H9 (cell line): ENCODE measurements around the gene VWA8. TPM values are rescaled to one million over a fixed set of nuclear protein-coding genes. Genes with fewer than 3 reads are reported as not detected.

Source experiments
- DNase-seq: peaks from one replicate; pipeline ENCODE4 v3.0.0-alpha.2; 2017
- H2AFZ ChIP-seq: one replicate; pipeline ENCODE4 v1.6.1; 2013; ENCODE audit warnings: mild to moderate bottlenecking, low read length, control low read depth, moderate library complexity
- H2AK5ac ChIP-seq: 2 replicates; pipeline ENCODE4 v1.6.1; 2013; ENCODE audit warnings: low read length, control low read depth, mixed read lengths; ENCODE audit not compliant: insufficient read length
- H2BK120ac ChIP-seq: one replicate; pipeline ENCODE4 v1.6.1; 2013; ENCODE audit warnings: low read depth, mild to moderate bottlenecking, low read length, control low read depth, inconsistent platforms; ENCODE audit not compliant: poor library complexity, severe bottlenecking
- H2BK12ac ChIP-seq: 2 replicates; pipeline ENCODE4 v1.6.1; 2013; ENCODE audit warnings: low read length, control low read depth, mixed read lengths, low read depth; ENCODE audit not compliant: insufficient read length
- H2BK15ac ChIP-seq: 2 replicates; pipeline ENCODE4 v1.6.1; 2013; ENCODE audit warnings: low read depth, low read length, control low read depth
- H2BK20ac ChIP-seq: one replicate; pipeline ENCODE4 v1.6.1; 2013; ENCODE audit warnings: low read depth, mild to moderate bottlenecking, low read length, control low read depth, inconsistent platforms; ENCODE audit not compliant: poor library complexity, severe bottlenecking
- H2BK5ac ChIP-seq: 2 replicates; pipeline ENCODE4 v1.6.1; 2013; ENCODE audit warnings: low read length, control low read depth, mixed read lengths; ENCODE audit not compliant: insufficient read length
- H3K14ac ChIP-seq: 2 replicates; pipeline ENCODE4 v1.6.1; 2013; ENCODE audit warnings: low read length, control low read depth; ENCODE audit not compliant: insufficient read depth
- H3K18ac ChIP-seq: 2 replicates; pipeline ENCODE4 v1.6.1; 2013; ENCODE audit warnings: low read depth, mild to moderate bottlenecking, mixed read lengths, low read length, control low read depth; ENCODE audit not compliant: insufficient read length
- H3K23ac ChIP-seq: 2 replicates; pipeline ENCODE4 v1.6.1; 2013; ENCODE audit warnings: low read length, control low read depth, mixed read lengths, low read depth; ENCODE audit not compliant: insufficient read length
- H3K23me2 ChIP-seq: 2 replicates; pipeline ENCODE4 v1.6.1; 2013; ENCODE audit warnings: low read depth, mild to moderate bottlenecking, mixed read lengths, low read length, control low read depth; ENCODE audit not compliant: insufficient read length, poor library complexity, severe bottlenecking
- H3K27ac ChIP-seq: 2 replicates; pipeline ENCODE4 v1.5.1; 2013; ENCODE audit warnings: low read length, control low read depth, mixed read lengths, low read depth; ENCODE audit not compliant: insufficient read length
- H3K27me3 ChIP-seq: 2 replicates; pipeline ENCODE4 v1.6.1; 2013; ENCODE audit warnings: low read length, control low read depth, inconsistent platforms; ENCODE audit not compliant: insufficient read depth
- H3K4ac ChIP-seq: 2 replicates; pipeline ENCODE4 v1.6.1; 2013; ENCODE audit warnings: low read depth, mild to moderate bottlenecking, control low read depth, inconsistent platforms, low read length, moderate library complexity
- H3K4me1 ChIP-seq: 2 replicates; pipeline ENCODE4 v1.6.1; 2013; ENCODE audit warnings: low read length, control low read depth, inconsistent platforms; ENCODE audit not compliant: insufficient read depth
- H3K4me2 ChIP-seq: 2 replicates; pipeline ENCODE4 v1.6.1; 2013; ENCODE audit warnings: low read length, control low read depth, mixed read lengths; ENCODE audit not compliant: insufficient read length, insufficient read depth
- H3K56ac ChIP-seq: 2 replicates; pipeline ENCODE4 v1.6.1; 2013; ENCODE audit warnings: low read depth, mild to moderate bottlenecking, mixed read lengths, low read length, control low read depth; ENCODE audit not compliant: insufficient read length
- H3K79me1 ChIP-seq: 2 replicates; pipeline ENCODE4 v1.6.1; 2013; ENCODE audit warnings: low read depth, mild to moderate bottlenecking, moderate library complexity, low read length, control low read depth, inconsistent platforms; ENCODE audit not compliant: insufficient read depth, poor library complexity, severe bottlenecking
- H3K79me2 ChIP-seq: 2 replicates; pipeline ENCODE4 v1.6.1; 2013; ENCODE audit warnings: low read length, control low read depth, inconsistent platforms; ENCODE audit not compliant: insufficient read depth
- H3K9ac ChIP-seq: 2 replicates; pipeline ENCODE4 v1.6.1; 2013; ENCODE audit warnings: low read length, control low read depth, mixed read lengths; ENCODE audit not compliant: insufficient read length; ENCODE audit errors: extremely low read depth
- H3K9me3 ChIP-seq: one replicate; pipeline ENCODE4 v1.6.1; 2013; ENCODE audit warnings: low read depth, low read length, inconsistent platforms; ENCODE audit not compliant: control insufficient read depth
- H3T11ph ChIP-seq: one replicate; pipeline ENCODE4 v1.6.1; 2013; ENCODE audit warnings: mild to moderate bottlenecking, low read length, control low read depth, inconsistent platforms
- H4K20me1 ChIP-seq: one replicate; pipeline ENCODE4 v1.6.1; 2013; ENCODE audit not compliant: control insufficient read depth, insufficient read length, insufficient read depth
- H4K5ac ChIP-seq: 2 replicates; pipeline ENCODE4 v1.6.1; 2013; ENCODE audit warnings: low read depth, mild to moderate bottlenecking, mixed read lengths, low read length, control low read depth; ENCODE audit not compliant: insufficient read length
- H4K8ac ChIP-seq: replicated peaks from 2 replicates; pipeline ENCODE4 v1.6.1; 2013; ENCODE audit warnings: low read length, control low read depth, mixed read lengths, low read depth; ENCODE audit not compliant: insufficient read length
- H4K91ac ChIP-seq: 2 replicates; pipeline ENCODE4 v1.6.1; 2013; ENCODE audit warnings: low read depth, mild to moderate bottlenecking, moderate library complexity, mixed read lengths, low read length, control low read depth; ENCODE audit not compliant: insufficient read length
- H3K27ac Mint-ChIP-seq, 3 experiments: 2 replicates in 2 of 3; 3 replicates in 1 of 3; pipeline ENCODE4 v1.8.0; 2020 to 2021; ENCODE audit warnings: mixed read lengths in 3 of 3, mild to moderate bottlenecking in 1 of 3, moderate library complexity in 1 of 3
- H3K27me3 Mint-ChIP-seq: 2 replicates; pipeline ENCODE4 v1.8.0; 2021; ENCODE audit warnings: low read depth, mild to moderate bottlenecking, moderate library complexity, mixed read lengths
- H3K36me3 Mint-ChIP-seq, 3 experiments: 2 replicates in 2 of 3; 3 replicates in 1 of 3; pipeline ENCODE4 v1.8.0; 2020 to 2021; ENCODE audit warnings: low read depth in 3 of 3, mixed read lengths in 3 of 3; ENCODE audit not compliant: insufficient read depth in 1 of 3
- H3K4me1 Mint-ChIP-seq, 2 experiments: 2 replicates each; pipeline ENCODE4 v1.8.0; 2020; ENCODE audit warnings: mixed read lengths in 2 of 2
- H3K4me3 Mint-ChIP-seq, 2 experiments: 2 replicates in 1 of 2; 3 replicates in 1 of 2; pipeline ENCODE4 v1.8.0; 2020 to 2021; ENCODE audit warnings: mild to moderate bottlenecking in 2 of 2, mixed read lengths in 2 of 2, moderate library complexity in 1 of 2
- H3K9me3 Mint-ChIP-seq, 2 experiments: 2 replicates in 1 of 2; 3 replicates in 1 of 2; pipeline ENCODE4 v1.8.0; 2020; ENCODE audit warnings: mild to moderate bottlenecking in 2 of 2, mixed read lengths in 2 of 2, moderate library complexity in 1 of 2
- CTCF ChIP-seq: fragments of 200-600 bp; sonication (generic); conservative IDR thresholded peaks from 3 replicates; pipeline ENCODE4 v1.8.0; 2021; ENCODE audit warnings: antibody characterized with exemption, mild to moderate bottlenecking
- WGBS: extraction: QIAGEN DNeasy Blood & Tissue Kit; methylation state at CpG from one replicate; pipeline ENCODE4 v1.1.7; 2013; ENCODE audit warnings: missing lambda C conversion rate, low lambda C conversion rate, mixed read lengths; ENCODE audit not compliant: insufficient read length; ENCODE audit errors: extremely low coverage; 5-methylcytosine and 5-hydroxymethylcytosine counted together
- total RNA-seq: library from RNA; stranded (reverse); gene quantifications from 2 replicates; pipeline ENCODE4 v1.2.1, GENCODE V29; 2021

Gene VWA8
- total RNA-seq, 1 experiment from 2014 or later: 17.4 TPM

DNA sequence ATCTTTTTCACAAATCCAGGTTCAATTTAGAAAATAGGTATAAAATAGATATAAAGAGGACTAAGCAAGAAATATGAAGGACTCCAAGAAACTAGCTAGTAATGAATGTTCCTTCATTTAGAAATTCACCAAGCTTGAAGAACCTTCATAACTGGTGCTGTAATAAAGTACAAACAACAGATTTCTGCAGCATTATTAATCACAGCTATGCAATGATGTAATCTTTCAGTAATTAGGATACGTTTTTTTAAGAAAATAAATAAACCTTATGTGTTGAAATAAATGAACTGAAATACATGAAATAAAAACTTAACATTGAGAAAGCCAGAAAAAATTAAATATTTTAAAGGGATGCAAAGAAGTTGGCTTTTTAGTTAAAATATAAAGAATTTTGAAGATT lies 267.5 kb downstream of the VWA8 start:
- WGBS: no CpG with 5 or more reads among the region's 1 CpG
- H3K27ac Mint-ChIP-seq: no peak overlapping the region
- H3K56ac ChIP-seq: no peak overlapping the region
- no peaks in the 10 kb centered on the region for H3K23me2 ChIP-seq
- H4K8ac ChIP-seq: no peak overlapping the region
- H4K91ac ChIP-seq: no peak overlapping the region
- H2BK20ac ChIP-seq: no peak overlapping the region
- H3K14ac ChIP-seq: no peak overlapping the region
- H3K9me3 Mint-ChIP-seq: no peaks in the 10 kb centered on the region
- H3T11ph ChIP-seq: no peak overlapping the region
- no peak overlapping the region for H2BK15ac ChIP-seq
- no peak for DNase-seq
- H3K23ac ChIP-seq: no peak overlapping the region
- H3K4me2 ChIP-seq: no peak overlapping the region
- H3K18ac ChIP-seq: no peak overlapping the region
- H3K4me1 Mint-ChIP-seq: peaks cover 32 to 34% of the 10 kb centered on the region in 2 experiments
- no peaks in the 10 kb centered on the region for H3K79me2 ChIP-seq
- H4K5ac ChIP-seq: no peak overlapping the region
- no peak overlapping the region for H2BK120ac ChIP-seq
- H2BK12ac ChIP-seq: no peak overlapping the region
- H3K27me3 Mint-ChIP-seq: no peaks in the 10 kb centered on the region
- H2AFZ ChIP-seq: no peak overlapping the region
- no peak overlapping the region for H2BK5ac ChIP-seq
- no peak overlapping the region for H3K9ac ChIP-seq
- H4K20me1 ChIP-seq: no peaks in the 10 kb centered on the region
- H3K9me3 ChIP-seq: no peaks in the 10 kb centered on the region
- H3K36me3 Mint-ChIP-seq: peaks cover 0 to 4% (median 2%) of the 10 kb centered on the region in 3 experiments; a peak in 1 of 7 replicates
- no peak overlapping the region for H3K27ac ChIP-seq
- peaks cover 5% of the 10 kb centered on the region; the same call in 1 of the 2 replicates for H3K4me1 ChIP-seq
- H3K27me3 ChIP-seq: no peaks in the 10 kb centered on the region
- no peaks in the 10 kb centered on the region for H3K79me1 ChIP-seq
- no peak overlapping the region for H3K4ac ChIP-seq
- no peak overlapping the region for H3K4me3 Mint-ChIP-seq
- no peak overlapping the region for H2AK5ac ChIP-seq
- TF ChIP-seq CTCF: no peak
